ENCODE results near the gene PPP1R1C. TPM values are rescaled to one million over a fixed set of nuclear protein-coding genes. Genes with fewer than 3 reads are reported as not detected.

Gene PPP1R1C
- total RNA-seq, 6 experiments from 2014 or later, result 0.31 to 0.48 (median 0.39) TPM; not detected in 2

DNA sequence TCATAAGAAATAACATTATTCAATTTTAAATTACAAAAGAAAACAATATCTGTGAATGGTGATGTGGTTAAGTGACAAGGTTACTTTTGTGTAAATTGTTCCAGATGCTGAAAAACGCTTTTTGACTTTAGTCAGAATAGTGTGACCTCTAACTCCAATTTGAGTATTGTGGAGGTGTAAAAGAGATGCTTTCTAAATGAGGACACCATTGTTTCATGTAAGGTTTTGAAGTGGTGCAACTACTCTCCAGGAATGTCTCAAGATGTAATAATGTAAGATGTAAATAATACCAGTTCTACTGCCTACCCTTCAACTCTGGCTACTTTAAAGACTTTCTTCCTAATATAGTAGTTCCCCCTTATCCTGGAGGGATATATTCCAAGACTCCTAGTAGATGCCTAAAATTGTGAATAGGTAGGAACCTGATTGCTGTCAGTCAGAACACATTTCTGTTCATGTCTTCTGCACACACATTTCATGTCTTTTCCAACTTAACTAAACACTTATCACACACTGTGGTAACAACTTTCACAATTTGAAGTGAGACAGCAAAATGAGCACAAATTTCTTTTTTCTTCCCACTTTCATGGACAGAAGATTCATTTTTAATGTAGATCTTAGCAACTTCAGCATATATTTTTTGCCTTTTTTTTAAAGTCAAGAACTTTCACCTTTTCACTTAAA is 39.1 kb upstream of the PPP1R1C start:
- no peaks in the 10 kb centered on the region for H3K27me3 Mint-ChIP-seq (ENCODE audit: insufficient read depth)
- no peak overlapping the region for H3K27ac Mint-ChIP-seq
- no peaks in the 10 kb centered on the region for H3K9me3 Mint-ChIP-seq
- H3K36me3 Mint-ChIP-seq (ENCODE audit: low read depth), result peaks cover 10% of the 10 kb centered on the region
- TF ChIP-seq, protein P1, sequence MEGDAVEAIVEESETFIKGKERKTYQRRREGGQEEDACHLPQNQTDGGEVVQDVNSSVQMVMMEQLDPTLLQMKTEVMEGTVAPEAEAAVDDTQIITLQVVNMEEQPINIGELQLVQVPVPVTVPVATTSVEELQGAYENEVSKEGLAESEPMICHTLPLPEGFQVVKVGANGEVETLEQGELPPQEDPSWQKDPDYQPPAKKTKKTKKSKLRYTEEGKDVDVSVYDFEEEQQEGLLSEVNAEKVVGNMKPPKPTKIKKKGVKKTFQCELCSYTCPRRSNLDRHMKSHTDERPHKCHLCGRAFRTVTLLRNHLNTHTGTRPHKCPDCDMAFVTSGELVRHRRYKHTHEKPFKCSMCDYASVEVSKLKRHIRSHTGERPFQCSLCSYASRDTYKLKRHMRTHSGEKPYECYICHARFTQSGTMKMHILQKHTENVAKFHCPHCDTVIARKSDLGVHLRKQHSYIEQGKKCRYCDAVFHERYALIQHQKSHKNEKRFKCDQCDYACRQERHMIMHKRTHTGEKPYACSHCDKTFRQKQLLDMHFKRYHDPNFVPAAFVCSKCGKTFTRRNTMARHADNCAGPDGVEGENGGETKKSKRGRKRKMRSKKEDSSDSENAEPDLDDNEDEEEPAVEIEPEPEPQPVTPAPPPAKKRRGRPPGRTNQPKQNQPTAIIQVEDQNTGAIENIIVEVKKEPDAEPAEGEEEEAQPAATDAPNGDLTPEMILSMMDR (IDR thresholded peaks at IDR 0.05), result no peak
- H3K4me1 Mint-ChIP-seq (ENCODE audit: low read depth), result peaks cover 51% of the 10 kb centered on the region
- H3K4me3 Mint-ChIP-seq, result no peak overlapping the region
- DNase-seq, result no peak

DNA sequence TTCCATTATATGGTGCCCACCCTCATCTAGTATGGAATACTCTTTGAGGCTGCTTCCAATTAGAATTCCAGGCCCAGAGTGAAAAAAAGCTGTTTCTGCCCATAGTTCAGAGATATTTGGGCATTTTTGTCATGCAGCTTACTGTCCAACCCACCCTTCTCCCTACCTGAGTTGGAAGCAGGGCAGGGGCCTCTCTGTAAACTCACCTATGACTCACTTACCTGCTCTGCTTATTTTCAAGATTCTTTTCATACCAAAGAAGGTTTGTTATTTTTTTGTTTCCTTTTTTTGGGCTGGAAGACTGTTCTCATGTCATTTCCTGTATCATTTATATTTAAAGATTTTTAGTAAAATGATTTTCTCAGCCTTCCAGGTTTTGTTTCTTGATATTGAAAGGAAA is 38.4 kb upstream of the PPP1R1C start:
- no peak overlapping the region for H3K4me3 Mint-ChIP-seq
- peaks cover 10% of the 10 kb centered on the region for H3K36me3 Mint-ChIP-seq (ENCODE audit: low read depth)
- DNase-seq, result no peak
- peaks cover 55% of the 10 kb centered on the region for H3K4me1 Mint-ChIP-seq (ENCODE audit: low read depth)
- H3K27me3 Mint-ChIP-seq (ENCODE audit: insufficient read depth), result no peaks in the 10 kb centered on the region
- H3K27ac Mint-ChIP-seq, result no peak overlapping the region
- H3K9me3 Mint-ChIP-seq, result no peaks in the 10 kb centered on the region
- TF ChIP-seq, protein P1 (IDR thresholded peaks at IDR 0.05), result no peak

DNA sequence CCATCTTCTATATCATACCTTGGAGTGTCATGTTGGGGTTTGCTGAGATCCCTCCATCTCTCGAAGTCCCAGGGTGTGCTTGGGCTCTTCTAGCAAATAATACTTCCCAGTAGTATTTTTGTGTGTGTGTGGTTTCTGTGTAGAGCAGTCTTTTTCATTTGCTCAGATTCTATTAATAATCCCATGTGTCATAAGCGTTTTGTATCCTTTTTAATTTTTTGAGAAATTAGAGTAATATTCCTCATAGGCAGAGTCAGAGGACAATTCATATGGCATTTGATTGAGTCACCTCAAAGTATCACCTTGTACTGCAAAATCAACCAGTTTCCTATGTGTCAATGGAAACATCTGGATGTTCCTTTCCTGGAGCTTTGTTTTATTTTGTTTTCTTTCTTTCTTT is 37.4 kb upstream of the PPP1R1C start:
- H3K36me3 Mint-ChIP-seq (ENCODE audit: low read depth), result peaks cover 10% of the 10 kb centered on the region
- TF ChIP-seq, protein P1 (IDR thresholded peaks at IDR 0.05), result no peak
- peaks cover 63% of the 10 kb centered on the region for H3K4me1 Mint-ChIP-seq (ENCODE audit: low read depth)
- peak; percentile 14 for DNase-seq
- no peak overlapping the region for H3K4me3 Mint-ChIP-seq
- H3K27me3 Mint-ChIP-seq (ENCODE audit: insufficient read depth), result no peaks in the 10 kb centered on the region
- H3K27ac Mint-ChIP-seq, result peak overlapping the region; percentile 32; the same call in 1 of the 2 replicates
- H3K9me3 Mint-ChIP-seq, result no peaks in the 10 kb centered on the region

DNA sequence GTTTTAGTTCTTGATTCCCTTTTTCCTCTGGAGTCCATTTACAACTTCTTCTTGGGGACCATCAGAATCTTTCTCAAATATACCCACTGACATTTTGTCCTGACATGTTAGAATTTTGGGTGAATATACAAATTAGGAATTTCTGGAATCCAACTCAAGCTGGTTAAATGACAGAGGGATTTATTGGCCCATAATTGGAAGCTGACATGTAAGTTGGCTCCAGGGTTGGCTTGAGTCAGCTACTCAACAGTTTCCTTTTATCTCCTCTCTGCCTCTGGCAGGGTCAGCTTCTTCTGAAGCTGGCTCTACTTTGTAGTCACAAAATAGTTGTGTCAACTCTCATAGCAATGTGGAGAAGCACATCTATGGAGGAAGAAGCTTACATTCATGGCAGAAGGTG is 36.6 kb upstream of the PPP1R1C start:
- H3K4me1 Mint-ChIP-seq (ENCODE audit: low read depth), result peaks cover 71% of the 10 kb centered on the region
- H3K27me3 Mint-ChIP-seq (ENCODE audit: insufficient read depth), result no peaks in the 10 kb centered on the region
- H3K27ac Mint-ChIP-seq, result peak overlapping the region; percentile 65
- no peaks in the 10 kb centered on the region for H3K9me3 Mint-ChIP-seq
- peak; percentile 59 for DNase-seq
- TF ChIP-seq, protein P1 (IDR thresholded peaks at IDR 0.05), result no peak
- peak overlapping the region; percentile 13; the same call in 1 of the 2 replicates for H3K4me3 Mint-ChIP-seq
- peaks cover 10% of the 10 kb centered on the region for H3K36me3 Mint-ChIP-seq (ENCODE audit: low read depth)

DNA sequence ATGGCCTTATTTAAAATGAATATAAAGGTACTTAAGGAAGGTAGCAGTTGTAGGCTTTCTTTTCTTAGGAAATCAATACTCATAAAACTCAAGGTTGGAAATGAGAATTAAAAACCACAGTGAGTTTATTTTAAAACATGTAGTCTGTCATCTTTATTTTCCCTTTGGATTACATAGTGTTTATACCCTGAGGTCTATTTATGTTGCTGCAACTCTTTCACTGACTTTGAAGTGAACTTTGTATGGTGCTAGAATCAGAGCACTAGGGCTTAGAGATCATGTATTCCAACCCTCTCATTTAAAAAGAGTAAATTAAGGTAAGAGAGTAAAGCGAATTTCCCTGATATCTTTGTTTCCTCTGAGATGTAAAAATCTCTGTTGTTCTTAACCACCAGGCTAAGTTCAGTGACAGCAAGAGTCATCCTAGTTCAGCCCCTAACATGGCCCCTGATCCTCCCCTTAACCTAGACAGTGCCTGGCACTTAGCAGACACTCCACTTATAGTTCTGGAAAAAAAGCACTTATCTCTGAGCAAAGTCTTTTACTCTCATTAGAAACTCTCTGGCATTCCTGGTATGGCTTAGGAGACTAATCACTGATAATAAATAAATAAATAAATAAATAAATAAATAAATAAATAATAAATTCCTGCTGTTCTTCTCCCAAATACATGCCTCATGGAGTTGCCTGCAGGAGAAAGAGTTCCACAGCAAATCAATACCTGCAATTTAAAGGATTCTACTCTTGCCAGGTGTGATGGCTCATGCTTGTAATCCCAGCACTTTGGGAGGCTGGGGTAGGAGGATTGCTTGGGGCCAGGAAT is 33.0 kb upstream of the PPP1R1C start:
- H3K4me3 Mint-ChIP-seq, result no peak overlapping the region
- no peaks in the 10 kb centered on the region for H3K27me3 Mint-ChIP-seq (ENCODE audit: insufficient read depth)
- no peaks in the 10 kb centered on the region for H3K9me3 Mint-ChIP-seq
- H3K27ac Mint-ChIP-seq, result no peak overlapping the region
- TF ChIP-seq, protein P1 (IDR thresholded peaks at IDR 0.05), result no peak
- peaks cover 88% of the 10 kb centered on the region for H3K4me1 Mint-ChIP-seq (ENCODE audit: low read depth)
- no peak for DNase-seq
- peaks cover 11% of the 10 kb centered on the region for H3K36me3 Mint-ChIP-seq (ENCODE audit: low read depth)
